Parathyroid adenoma (tissue), 2 donors: ENCODE data around the gene ZNF385C.

Experiments
- H2AFZ ChIP-seq: fragments of 300-600 bp; sonication (generic); one replicate; pipeline ENCODE4 v1.7.0; 2017; ENCODE audit warnings: antibody characterized with exemption, mild to moderate bottlenecking
- H3K27ac ChIP-seq: fragments of 300-600 bp; sonication (generic); one replicate; pipeline ENCODE4 v1.7.0; 2017
- H3K27me3 ChIP-seq: fragments of 300-600 bp; sonication (generic); one replicate; pipeline ENCODE4 v1.7.0; 2017; ENCODE audit warnings: low read length; ENCODE audit not compliant: control insufficient read depth, insufficient read depth
- H3K36me3 ChIP-seq: fragments of 300-600 bp; sonication (generic); one replicate; pipeline ENCODE4 v1.7.0; 2017; ENCODE audit warnings: low read length; ENCODE audit not compliant: control insufficient read depth, insufficient read depth
- H3K4me1 ChIP-seq: fragments of 300-600 bp; sonication (generic); one replicate; pipeline ENCODE4 v1.7.0; 2017; ENCODE audit warnings: control low read depth
- H3K4me2 ChIP-seq: fragments of 300-600 bp; sonication (generic); one replicate; pipeline ENCODE4 v1.7.0; 2017; ENCODE audit warnings: low read length
- H3K4me3 ChIP-seq: fragments of 300-600 bp; sonication (generic); one replicate; pipeline ENCODE4 v1.7.0; 2017; ENCODE audit warnings: low read depth, low read length
- H3K79me2 ChIP-seq: fragments of 300-600 bp; sonication (generic); one replicate; pipeline ENCODE4 v1.7.0; 2017; ENCODE audit warnings: control low read depth
- H3K9ac ChIP-seq: fragments of 300-600 bp; sonication (generic); one replicate; pipeline ENCODE4 v1.7.0; 2017; ENCODE audit warnings: mild to moderate bottlenecking
- H3K9me3 ChIP-seq: fragments of 300-600 bp; sonication (generic); one replicate; pipeline ENCODE4 v1.7.0; 2017; ENCODE audit warnings: low read length; ENCODE audit not compliant: control insufficient read depth
- TF ChIP-seq, protein P1 (sequence below): fragments of 300-600 bp; sonication (generic); IDR thresholded peaks from one replicate; pipeline ENCODE4 v1.7.0; 2017; ENCODE audit warnings: antibody characterized with exemption, mild to moderate bottlenecking
- donor health status: primary hyperparathyroidism.

Gene ZNF385C

DNA sequence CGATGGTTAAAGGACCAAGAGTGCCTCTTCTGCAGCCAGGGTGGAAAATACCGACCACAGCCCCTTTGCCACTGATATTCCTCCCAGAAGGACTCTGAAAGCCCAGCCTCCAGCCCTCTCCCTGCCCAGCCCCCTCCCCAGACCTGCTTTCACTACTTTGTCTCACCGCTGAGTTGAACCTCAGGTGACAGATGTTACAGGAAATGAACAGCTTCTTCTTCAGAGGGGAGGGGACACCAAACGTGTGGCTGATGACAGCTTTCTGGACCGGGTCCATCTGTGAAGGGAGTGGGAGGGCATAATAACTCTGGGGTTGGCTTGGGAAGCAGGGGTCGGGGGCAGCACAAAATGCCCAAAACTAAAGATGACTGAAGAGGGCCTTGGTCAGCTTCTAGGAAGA, 64.2 kb downstream of the ZNF385C start:
- no peak overlapping the region for H3K27ac ChIP-seq
- TF ChIP-seq, protein P1, sequence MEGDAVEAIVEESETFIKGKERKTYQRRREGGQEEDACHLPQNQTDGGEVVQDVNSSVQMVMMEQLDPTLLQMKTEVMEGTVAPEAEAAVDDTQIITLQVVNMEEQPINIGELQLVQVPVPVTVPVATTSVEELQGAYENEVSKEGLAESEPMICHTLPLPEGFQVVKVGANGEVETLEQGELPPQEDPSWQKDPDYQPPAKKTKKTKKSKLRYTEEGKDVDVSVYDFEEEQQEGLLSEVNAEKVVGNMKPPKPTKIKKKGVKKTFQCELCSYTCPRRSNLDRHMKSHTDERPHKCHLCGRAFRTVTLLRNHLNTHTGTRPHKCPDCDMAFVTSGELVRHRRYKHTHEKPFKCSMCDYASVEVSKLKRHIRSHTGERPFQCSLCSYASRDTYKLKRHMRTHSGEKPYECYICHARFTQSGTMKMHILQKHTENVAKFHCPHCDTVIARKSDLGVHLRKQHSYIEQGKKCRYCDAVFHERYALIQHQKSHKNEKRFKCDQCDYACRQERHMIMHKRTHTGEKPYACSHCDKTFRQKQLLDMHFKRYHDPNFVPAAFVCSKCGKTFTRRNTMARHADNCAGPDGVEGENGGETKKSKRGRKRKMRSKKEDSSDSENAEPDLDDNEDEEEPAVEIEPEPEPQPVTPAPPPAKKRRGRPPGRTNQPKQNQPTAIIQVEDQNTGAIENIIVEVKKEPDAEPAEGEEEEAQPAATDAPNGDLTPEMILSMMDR = no peak
- no peak overlapping the region for H3K4me2 ChIP-seq
- no peaks in the 10 kb centered on the region for H3K9me3 ChIP-seq
- H3K36me3 ChIP-seq = no peaks in the 10 kb centered on the region
- H3K27me3 ChIP-seq = no peaks in the 10 kb centered on the region
- no peaks in the 10 kb centered on the region for H3K4me1 ChIP-seq
- no peak overlapping the region for H3K9ac ChIP-seq
- H3K4me3 ChIP-seq = no peak overlapping the region
- no peaks in the 10 kb centered on the region for H3K79me2 ChIP-seq
- H2AFZ ChIP-seq = no peak overlapping the region

DNA sequence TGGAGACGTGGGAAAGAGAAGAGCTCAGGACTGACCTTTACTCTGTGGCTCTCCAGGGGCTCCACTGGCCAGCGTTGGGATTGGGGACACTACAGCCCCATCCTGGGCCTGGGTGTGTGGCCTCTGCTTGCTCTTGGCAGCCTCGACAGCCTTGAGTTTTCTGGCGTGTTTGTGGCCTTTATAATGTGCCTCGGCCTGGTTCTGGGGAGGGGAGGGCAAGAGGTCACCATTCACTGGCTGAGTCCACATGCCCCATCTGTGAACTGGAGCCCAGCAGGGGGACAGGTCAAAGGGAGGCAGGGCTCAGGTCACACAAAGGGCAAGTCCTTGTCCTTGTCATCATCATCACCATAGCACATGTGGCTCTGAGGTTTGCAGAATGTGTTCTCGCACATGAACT, 66.7 kb downstream of the ZNF385C start:
- TF ChIP-seq, protein P1 = no peak
- no peaks in the 10 kb centered on the region for H3K9me3 ChIP-seq
- H3K9ac ChIP-seq = no peak overlapping the region
- H3K79me2 ChIP-seq = no peaks in the 10 kb centered on the region
- H3K36me3 ChIP-seq = no peaks in the 10 kb centered on the region
- no peak overlapping the region for H2AFZ ChIP-seq
- no peak overlapping the region for H3K27ac ChIP-seq
- no peaks in the 10 kb centered on the region for H3K27me3 ChIP-seq
- H3K4me3 ChIP-seq = no peak overlapping the region
- H3K4me2 ChIP-seq = no peak overlapping the region
- no peaks in the 10 kb centered on the region for H3K4me1 ChIP-seq

DNA sequence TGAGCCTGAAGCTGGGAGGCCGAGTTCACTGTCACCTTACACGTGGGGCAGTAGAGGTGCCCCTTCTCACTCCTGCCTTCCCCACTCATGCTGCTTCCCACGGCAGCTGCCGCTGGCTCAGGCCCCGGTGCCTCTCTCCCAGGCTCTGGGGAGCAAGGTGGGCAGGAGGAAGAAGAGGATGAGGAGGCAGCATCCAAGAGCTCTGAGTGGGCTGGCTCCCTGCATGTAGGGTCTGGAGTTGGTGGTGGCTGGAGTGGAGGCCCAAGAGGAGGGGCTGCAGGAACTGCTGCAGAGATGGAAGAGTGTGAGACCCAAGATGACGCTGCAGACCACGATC, 69.5 kb downstream of the ZNF385C start:
- no peaks in the 10 kb centered on the region for H3K4me1 ChIP-seq
- H3K79me2 ChIP-seq = no peaks in the 10 kb centered on the region
- H3K4me3 ChIP-seq = no peak overlapping the region
- TF ChIP-seq, protein P1 = no peak
- no peak overlapping the region for H3K4me2 ChIP-seq
- H3K36me3 ChIP-seq = no peaks in the 10 kb centered on the region
- no peak overlapping the region for H2AFZ ChIP-seq
- no peaks in the 10 kb centered on the region for H3K27me3 ChIP-seq
- no peak overlapping the region for H3K9ac ChIP-seq
- H3K27ac ChIP-seq = no peak overlapping the region
- H3K9me3 ChIP-seq = no peaks in the 10 kb centered on the region

DNA sequence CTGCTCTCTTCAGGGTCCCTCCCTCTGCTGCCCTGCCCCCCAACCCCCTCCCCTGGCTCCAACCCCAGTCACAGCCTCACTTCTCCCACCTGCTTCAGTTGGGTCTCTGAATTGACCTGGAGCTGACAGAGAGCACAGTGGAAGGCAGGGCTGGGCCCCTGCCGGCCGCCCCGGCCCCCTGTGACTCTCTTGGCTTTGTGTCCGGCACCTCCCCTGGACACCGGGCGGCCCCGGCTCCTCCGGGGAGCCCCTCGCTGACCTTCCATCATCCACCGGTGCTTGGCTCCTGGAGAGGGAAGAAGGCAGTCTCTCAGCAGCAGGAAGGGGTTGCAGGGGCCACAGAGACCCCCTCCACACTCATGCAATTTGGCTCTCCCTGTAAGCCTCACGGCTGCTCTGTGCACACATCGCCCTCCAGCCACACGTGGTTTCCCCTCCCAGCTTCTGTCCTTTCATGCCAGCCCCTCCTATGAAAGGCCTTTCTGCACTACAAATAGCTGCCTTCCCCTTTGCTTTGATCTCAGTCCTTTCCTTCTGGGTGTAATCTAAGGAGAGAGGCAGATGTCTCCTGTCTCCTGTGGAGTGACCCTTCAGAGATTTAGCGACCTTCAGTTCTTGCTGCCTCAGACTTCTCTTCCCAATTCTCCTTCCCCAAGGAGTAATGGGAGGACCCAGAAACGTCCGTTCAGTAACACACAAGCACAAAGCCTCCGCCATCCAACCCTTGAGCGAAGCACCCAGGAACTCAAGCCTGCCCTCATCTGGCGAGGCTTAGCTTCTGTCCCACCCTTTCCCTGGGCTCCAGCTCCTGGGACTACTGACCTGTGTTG, 70.1 kb downstream of the ZNF385C start:
- no peak overlapping the region for H3K4me3 ChIP-seq
- TF ChIP-seq, protein P1 = no peak
- H2AFZ ChIP-seq = no peak overlapping the region
- no peaks in the 10 kb centered on the region for H3K36me3 ChIP-seq
- H3K27ac ChIP-seq = no peak overlapping the region
- no peak overlapping the region for H3K4me2 ChIP-seq
- H3K4me1 ChIP-seq = no peaks in the 10 kb centered on the region
- no peaks in the 10 kb centered on the region for H3K79me2 ChIP-seq
- no peak overlapping the region for H3K9ac ChIP-seq
- H3K27me3 ChIP-seq = no peaks in the 10 kb centered on the region
- H3K9me3 ChIP-seq = no peaks in the 10 kb centered on the region

DNA sequence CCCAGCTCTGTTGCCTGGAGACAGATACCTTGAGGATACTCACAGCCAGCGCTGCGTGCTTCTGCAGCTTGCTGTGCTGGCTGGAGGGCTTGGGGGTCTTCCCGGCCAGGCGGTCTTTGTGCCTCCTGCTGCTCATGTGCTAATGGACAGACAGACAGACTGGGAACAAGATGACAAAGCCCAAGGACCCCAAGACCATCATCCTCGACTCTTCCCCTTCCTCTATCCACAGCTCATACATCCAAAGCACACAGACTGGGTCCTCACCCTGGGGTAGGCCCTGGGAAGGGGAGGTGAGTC, 70.7 kb downstream of the ZNF385C start:
- TF ChIP-seq, protein P1 = no peak
- no peaks in the 10 kb centered on the region for H3K27me3 ChIP-seq
- no peaks in the 10 kb centered on the region for H3K9me3 ChIP-seq
- H3K9ac ChIP-seq = no peak overlapping the region
- no peak overlapping the region for H2AFZ ChIP-seq
- H3K4me2 ChIP-seq = no peak overlapping the region
- no peaks in the 10 kb centered on the region for H3K4me1 ChIP-seq
- no peaks in the 10 kb centered on the region for H3K36me3 ChIP-seq
- no peaks in the 10 kb centered on the region for H3K79me2 ChIP-seq
- no peak overlapping the region for H3K4me3 ChIP-seq
- no peak overlapping the region for H3K27ac ChIP-seq
